NCI-H1930 (cell line): Measurements from ENCODE around the gene CLCNKB.

Experiments used
- DNase-seq, 2 experiments: peaks; one replicate each; lab custom pipeline; 2025; lab: John Stamatoyannopoulos, UW

CLCNKB gene

DNA sequence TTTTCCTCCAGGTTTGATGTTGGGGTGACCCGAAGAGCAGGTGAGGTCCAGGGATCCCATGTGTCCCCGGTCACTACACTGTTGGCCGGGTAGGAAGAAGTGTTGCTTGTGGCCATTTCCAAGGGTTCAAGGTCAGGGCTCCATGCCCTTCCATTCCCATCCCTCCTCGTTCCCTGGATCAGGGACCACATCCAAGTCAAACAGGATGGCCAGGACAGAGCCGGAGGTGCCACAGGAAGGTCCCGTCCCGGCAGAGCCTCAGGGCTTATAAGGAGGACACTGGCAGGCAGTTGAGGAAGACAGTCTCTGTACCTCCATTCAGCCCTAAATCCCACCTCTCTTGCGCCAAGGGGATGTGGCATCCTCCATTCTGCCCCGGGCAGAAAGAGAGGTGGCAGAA, 51.9 kb downstream of the CLCNKB start:
- no peak for DNase-seq

DNA sequence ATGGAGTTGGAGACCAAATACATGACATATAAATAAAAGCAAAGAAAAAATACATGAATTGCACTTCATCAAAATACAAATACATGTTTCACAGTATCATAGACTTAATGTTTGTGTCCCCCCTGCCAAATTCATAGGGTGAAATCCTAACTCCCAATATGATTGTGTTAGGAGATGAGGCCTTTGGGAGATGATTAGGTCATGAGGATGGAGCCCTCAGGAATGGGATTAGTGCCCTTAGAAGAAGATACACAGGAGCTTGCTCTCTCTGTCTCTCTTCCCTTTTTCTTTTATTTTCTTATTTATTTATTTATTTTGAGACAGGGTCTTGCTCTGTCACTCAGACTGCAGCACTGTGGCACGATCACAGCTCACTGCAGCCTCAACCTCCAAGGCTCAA, 55.8 kb downstream of the CLCNKB start:
- DNase-seq: no peak

DNA sequence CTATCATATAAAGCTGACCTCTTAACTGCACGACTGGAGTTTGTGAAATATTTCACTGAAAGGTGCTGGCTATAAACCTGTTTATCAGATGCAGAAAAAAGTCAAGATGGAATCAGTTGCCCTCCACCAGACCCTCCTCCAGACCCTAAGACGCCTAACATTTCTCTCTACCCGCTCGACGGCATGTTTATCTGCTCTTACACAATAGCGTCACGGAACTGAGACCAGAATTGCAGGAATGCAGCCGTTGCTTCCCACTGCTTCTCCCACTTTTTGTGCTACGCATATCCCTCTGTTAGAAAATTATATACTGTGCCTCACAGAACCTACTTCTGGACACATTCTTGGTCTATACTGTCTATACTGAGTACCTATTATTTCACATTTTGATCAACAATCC, 58.0 kb downstream of the CLCNKB start:
- no peak for DNase-seq
